GM18498 (cell line): Measurements from ENCODE around the gene FKBP1B.
"Not testable (repeated sequence)": the region's sequence is repeated elsewhere in the genome, so short reads cannot be mapped to it uniquely, and the experiment has no call there.

ENCODE experiments used
- ATAC-seq: cut with Tn5 transposase; IDR thresholded peaks from one replicate; pipeline ENCODE4 v1.9.1; 2021; ENCODE audit warnings: mild to moderate bottlenecking, moderate library complexity; ENCODE audit not compliant: unreplicated experiment

The FKBP1B gene

GRCh38 chr2:24058564-24059271 lies 9.2 kb downstream of the FKBP1B start:
- no peak for ATAC-seq

- ATAC-seq: no peak
Observed at GRCh38 chr2:24065341-24065740, 15.8 kb downstream of the FKBP1B start.

GRCh38 chr2:24072259-24072658 lies 22.7 kb downstream of the FKBP1B start:
- ATAC-seq: no peak

GRCh38 chr2:24073816-24074215 lies 24.3 kb downstream of the FKBP1B start:
- no peak for ATAC-seq

- no peak for ATAC-seq
Observed at GRCh38 chr2:24075259-24075658, 25.7 kb downstream of the FKBP1B start.

- peak; percentile 92 for ATAC-seq
Observed at GRCh38 chr2:24075915-24076848, 26.6 kb downstream of the FKBP1B start, which contains the start of gene SF3B6. SF3B6 (minus strand) TSS chr2:24076326; CDS start chr2:24076229, 97 bp downstream.

- peak; percentile 22 for ATAC-seq
Observed at GRCh38 chr2:24076849-24077534, 27.5 kb downstream of the FKBP1B start.

- ATAC-seq: no peak
Observed at GRCh38 chr2:24077535-24077877, 28.0 kb downstream of the FKBP1B start.

- ATAC-seq: no peak
Observed at GRCh38 chr2:24077879-24078278, 28.3 kb downstream of the FKBP1B start.

GRCh38 chr2:24080701-24081100 lies 31.2 kb downstream of the FKBP1B start:
- ATAC-seq: no peak

- ATAC-seq: no peak
Observed at GRCh38 chr2:24082787-24083566, 33.4 kb downstream of the FKBP1B start.

- ATAC-seq: peak; percentile 78
Observed at GRCh38 chr2:24083567-24084385, 34.2 kb downstream of the FKBP1B start.

GRCh38 chr2:24084386-24085199 lies 35.1 kb downstream of the FKBP1B start, which contains the start of gene TP53I3:
TP53I3 (minus strand) TSS chr2:24084834; CDS start chr2:24084326, 508 bp downstream.
- ATAC-seq: peak; percentile 82

- no peak for ATAC-seq
Observed at GRCh38 chr2:24085200-24085489, 35.6 kb downstream of the FKBP1B start.

GRCh38 chr2:24086241-24086640 lies 36.7 kb downstream of the FKBP1B start:
- ATAC-seq: no peak

GRCh38 chr2:24087032-24087431 lies 37.5 kb downstream of the FKBP1B start:
- ATAC-seq: no peak

GRCh38 chr2:24088821-24089359 lies 39.3 kb downstream of the FKBP1B start:
- no peak for ATAC-seq

GRCh38 chr2:24093270-24093669 lies 43.7 kb downstream of the FKBP1B start:
- not testable (repeated sequence) for ATAC-seq
